HEK293T (cell line): Measurements from ENCODE around the gene NFIC.
"Not testable (repeated sequence)": the region's sequence is repeated elsewhere in the genome, so short reads cannot be mapped to it uniquely, and the experiment has no call there.

Experiments
- CTCF ChIA-PET: fragments of 350-600 bp; formaldehyde crosslinking; extraction: SDS; loops from one replicate; lab custom pipeline; 2021; ENCODE audit warnings: antibody characterized with exemption, inconsistent platforms; lab: Yijun Ruan, JAX
- POLR2A ChIA-PET: fragments of 350-600 bp; formaldehyde crosslinking; extraction: SDS; loops from one replicate; lab custom pipeline; 2020; ENCODE audit warnings: antibody characterized with exemption, inconsistent platforms; lab: Yijun Ruan, JAX
- DNase-seq: peaks from one replicate; pipeline ENCODE4 v3.0.0; 2012; ENCODE audit warnings: mixed read lengths; ENCODE audit errors: extremely low spot score
- ARNT ChIP-seq: fragments of 450-650 bp; IDR thresholded peaks from 2 replicates; pipeline ENCODE4 v1.6.1; 2017; ENCODE audit warnings: mild to moderate bottlenecking
- BHLHE40 ChIP-seq: fragments of 450-650 bp; IDR thresholded peaks from 2 replicates; pipeline ENCODE4 v1.6.1; 2016; ENCODE audit warnings: mild to moderate bottlenecking, moderate library complexity, borderline replicate concordance
- CTBP1 ChIP-seq: fragments of 450-650 bp; IDR thresholded peaks from 2 replicates; pipeline ENCODE4 v1.6.1; 2016; ENCODE audit warnings: borderline replicate concordance
- ELF4 ChIP-seq: fragments of 450-650 bp; IDR thresholded peaks from 2 replicates; pipeline ENCODE4 v1.6.1; 2017; ENCODE audit warnings: antibody characterized with exemption
- FOXA1 ChIP-seq: fragments of 450-650 bp; IDR thresholded peaks from 2 replicates; pipeline ENCODE4 v1.6.1; 2016; ENCODE audit warnings: mild to moderate bottlenecking
- FOXK2 ChIP-seq: fragments of 450-650 bp; IDR thresholded peaks from 2 replicates; pipeline ENCODE4 v1.6.1; 2016; ENCODE audit warnings: mild to moderate bottlenecking
- FOXM1 ChIP-seq: fragments of 450-650 bp; IDR thresholded peaks from 2 replicates; pipeline ENCODE4 v1.6.1; 2017; ENCODE audit warnings: mild to moderate bottlenecking, borderline replicate concordance
- HDGF ChIP-seq: fragments of 450-650 bp; IDR thresholded peaks from 2 replicates; pipeline ENCODE4 v1.6.1; 2017; ENCODE audit warnings: antibody characterized with exemption, borderline replicate concordance
- L3MBTL2 ChIP-seq: fragments of 450-650 bp; conservative IDR thresholded peaks from 2 replicates; pipeline ENCODE4 v1.6.1; 2016; ENCODE audit warnings: mild to moderate bottlenecking
- LEF1 ChIP-seq: fragments of 450-650 bp; IDR thresholded peaks from 2 replicates; pipeline ENCODE4 v1.6.1; 2017; ENCODE audit warnings: mild to moderate bottlenecking, borderline replicate concordance
- NFRKB ChIP-seq: fragments of 450-650 bp; IDR thresholded peaks from 2 replicates; pipeline ENCODE4 v1.6.1; 2016; ENCODE audit warnings: mild to moderate bottlenecking, moderate library complexity
- PKNOX1 ChIP-seq: fragments of 450-650 bp; IDR thresholded peaks from 2 replicates; pipeline ENCODE4 v1.6.1; 2016
- SP1 ChIP-seq: fragments of 450-650 bp; IDR thresholded peaks from 2 replicates; pipeline ENCODE4 v1.6.1; 2017
- SUZ12 ChIP-seq: fragments of 450-650 bp; IDR thresholded peaks from 2 replicates; pipeline ENCODE4 v1.6.1; 2016; ENCODE audit warnings: mild to moderate bottlenecking
- TARDBP ChIP-seq: fragments of 450-650 bp; IDR thresholded peaks from 2 replicates; pipeline ENCODE4 v1.6.1; 2016
- ZNF384 ChIP-seq: fragments of 450-650 bp; IDR thresholded peaks from 2 replicates; pipeline ENCODE4 v1.6.1; 2016

Gene NFIC

GRCh38 chr19:3452171-3452941, 86.0 kb downstream of the NFIC start:
- TF ChIP-seq FOXM1: no peak
- TF ChIP-seq FOXA1: no peak
- TF ChIP-seq PKNOX1: no peak
- no peak for TF ChIP-seq SP1
- TF ChIP-seq FOXK2: no peak
- TF ChIP-seq TARDBP: no peak
- ChIA-PET POLR2A (no interaction called here), CTCF (no interaction called here)
- DNase-seq: no peak

- POLR2A ChIA-PET, CTCF ChIA-PET, DNase-seq: not testable (repeated sequence)
Measured at GRCh38 chr19:3452942-3453214, 86.5 kb downstream of the NFIC start.

GRCh38 chr19:3453840-3454239, 87.5 kb downstream of the NFIC start:
- DNase-seq: no peak
- CTCF ChIA-PET: no interaction called here
- TF ChIP-seq ARNT (no peak), LEF1 (no peak), TARDBP (no peak), PKNOX1 (no peak), L3MBTL2 (no peak), HDGF (no peak), SP1 (no peak), FOXM1 (no peak), ELF4 (no peak), ZNF384 (no peak), FOXA1 (no peak), NFRKB (no peak), CTBP1 (no peak), SUZ12 (no peak)
- POLR2A ChIA-PET: no interaction called here

- DNase-seq: no peak
- CTCF ChIA-PET: no interaction called here
- POLR2A ChIA-PET: no interaction called here
- TF ChIP-seq CTBP1 (no peak), TARDBP (no peak), L3MBTL2 (no peak), ARNT (no peak), SUZ12 (no peak)
Measured at GRCh38 chr19:3454656-3455392, 88.4 kb downstream of the NFIC start.

- TF ChIP-seq L3MBTL2 (no peak), FOXA1 (no peak), FOXK2 (no peak), TARDBP (no peak), ARNT (no peak), LEF1 (no peak), ZNF384 (no peak), BHLHE40 (no peak), HDGF (no peak), FOXM1 (no peak), CTBP1 (no peak), NFRKB (no peak), ELF4 (no peak), SUZ12 (no peak)
- CTCF ChIA-PET: interaction anchor here (0.5 kb wide), 1 partner anchor 231 kb away, joined by 3 read pairs; no protein-coding TSS in a partner anchor
- POLR2A ChIA-PET: no interaction called here
Measured at GRCh38 chr19:3455393-3455955, 89.1 kb downstream of the NFIC start.

GRCh38 chr19:3455960-3456601, 89.7 kb downstream of the NFIC start:
- ChIA-PET POLR2A (no interaction called here), CTCF (no interaction called here)
- no peak for DNase-seq
- TF ChIP-seq NFRKB (no peak), L3MBTL2 (no peak), ZNF384 (no peak), CTBP1 (no peak), LEF1 (no peak), SP1 (no peak), PKNOX1 (no peak), SUZ12 (no peak), TARDBP (no peak), HDGF (no peak), FOXM1 (no peak), FOXK2 (no peak), BHLHE40 (no peak)

More at GRCh38 chr19:3455393-3455955, 89.1 kb downstream of the NFIC start:
- DNase-seq: no peak
